NCI-H69 (cell line): ENCODE results near the gene KLRC3.
"Not testable (repeated sequence)": the region's sequence is repeated elsewhere in the genome, so short reads cannot be mapped to it uniquely, and the experiment has no call there.

Experiments
- DNase-seq: peaks from one replicate; lab custom pipeline; 2025; lab: John Stamatoyannopoulos, UW

Gene KLRC3

DNA sequence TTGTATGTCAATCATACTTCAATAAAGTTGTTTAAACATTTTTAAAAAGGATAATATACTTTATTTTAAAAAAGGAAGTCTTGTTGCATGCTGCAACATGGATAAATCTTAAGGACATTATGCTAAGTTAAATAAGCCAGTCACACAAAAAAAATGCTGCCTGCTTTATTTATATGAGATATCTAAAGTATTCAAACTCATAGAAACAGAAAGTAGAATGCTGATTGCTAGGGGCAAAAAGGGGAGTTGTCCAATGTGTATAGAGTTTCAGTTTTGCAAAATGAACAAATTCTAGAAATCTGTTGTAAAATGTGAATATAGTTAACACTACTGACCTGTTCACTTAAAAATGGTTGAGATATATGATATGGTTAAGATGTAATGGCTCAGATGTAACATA is 19.6 kb downstream of the KLRC3 start:
- no peak for DNase-seq

DNA sequence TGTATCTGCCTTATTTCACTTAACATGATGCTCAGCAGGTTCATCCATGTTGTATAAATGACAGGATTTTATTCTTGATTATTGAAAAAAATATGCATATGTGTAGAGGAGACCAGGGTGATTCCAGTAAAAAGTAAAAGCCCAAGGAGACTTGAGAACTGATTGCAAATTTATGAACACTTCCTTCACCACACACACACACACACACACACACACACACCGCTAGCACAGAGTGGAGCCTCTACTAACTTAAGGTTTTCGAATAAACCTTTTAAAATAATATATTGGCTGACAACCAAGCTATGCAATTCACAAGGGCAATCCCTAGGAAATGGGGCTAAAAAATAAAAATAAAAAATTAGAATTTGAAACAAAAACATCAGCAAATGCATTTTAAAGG is 22.2 kb downstream of the KLRC3 start:
- no peak for DNase-seq

GRCh38 chr12:10397296-10397695 is 23.1 kb downstream of the KLRC3 start:
- DNase-seq, result no peak

DNA sequence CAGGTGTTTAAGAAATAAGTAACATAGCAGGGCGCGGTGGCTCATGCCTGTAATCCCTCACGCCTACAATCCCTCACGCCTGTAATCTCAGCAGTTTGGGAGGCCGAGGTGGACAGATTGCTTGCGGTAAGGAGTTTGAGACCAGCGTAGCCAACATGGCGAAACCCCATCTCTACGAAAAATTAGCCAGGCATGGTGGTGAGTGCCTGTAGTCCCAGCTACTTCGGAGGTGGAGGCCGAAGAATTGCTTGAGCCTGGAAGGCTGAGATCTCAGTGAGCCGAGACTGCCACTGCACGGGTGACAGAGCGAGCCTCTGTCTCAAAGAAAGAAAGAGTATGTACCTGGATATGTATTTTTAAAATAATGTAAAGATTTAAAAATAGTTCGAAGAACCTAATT is 24.2 kb downstream of the KLRC3 start:
- DNase-seq, result not testable (repeated sequence)

GRCh38 chr12:10395390-10395998 is 24.9 kb downstream of the KLRC3 start:
- DNase-seq, result peak; percentile 9

DNA sequence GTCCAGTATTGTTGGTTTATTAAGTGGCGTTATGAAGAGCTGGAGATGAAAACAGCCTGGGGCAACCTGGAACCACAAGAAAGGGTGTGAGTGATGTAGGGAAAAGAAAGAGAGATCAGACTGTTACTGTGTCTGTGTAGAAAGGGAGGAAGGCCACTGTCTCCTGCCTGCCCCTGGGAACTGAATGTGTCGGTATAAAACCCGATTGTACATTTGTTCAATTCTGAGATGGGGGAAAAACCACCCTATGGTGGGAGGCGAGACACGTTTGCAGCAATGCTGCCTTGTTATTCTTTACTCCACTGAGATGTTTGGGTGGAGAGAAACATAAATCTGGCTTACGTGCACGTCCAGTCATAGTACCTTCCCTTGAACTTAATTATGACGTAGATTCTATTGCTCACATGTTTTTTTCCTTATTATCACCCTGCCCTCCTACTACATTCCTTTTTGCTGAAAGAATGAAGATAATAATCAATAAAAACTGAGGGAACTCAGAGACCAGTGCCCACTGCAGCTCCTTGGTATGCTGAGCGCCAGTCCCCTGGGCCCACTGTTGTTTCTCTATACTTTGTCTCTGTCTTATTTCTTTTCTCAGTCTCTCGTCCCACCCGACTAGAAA is 25.8 kb downstream of the KLRC3 start:
- DNase-seq, result not testable (repeated sequence)

DNA sequence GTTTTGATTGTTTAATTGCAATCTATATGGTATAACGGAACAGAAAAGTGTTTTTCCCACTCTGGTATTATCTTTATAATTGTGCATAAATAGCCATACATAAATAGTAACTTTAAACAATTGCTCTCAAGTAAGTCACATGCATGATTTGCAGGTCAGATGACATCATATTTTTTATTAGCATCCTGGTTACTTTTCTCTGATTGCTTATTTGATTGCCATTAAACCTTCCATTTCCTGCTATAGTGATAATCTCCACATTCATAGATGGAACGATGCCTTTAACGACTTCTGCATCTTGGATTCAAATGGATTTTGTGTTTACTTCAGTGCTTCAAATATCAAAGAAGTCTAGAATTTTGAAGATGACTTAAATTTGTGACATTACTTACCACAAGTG is 27.1 kb downstream of the KLRC3 start:
- no peak for DNase-seq

DNA sequence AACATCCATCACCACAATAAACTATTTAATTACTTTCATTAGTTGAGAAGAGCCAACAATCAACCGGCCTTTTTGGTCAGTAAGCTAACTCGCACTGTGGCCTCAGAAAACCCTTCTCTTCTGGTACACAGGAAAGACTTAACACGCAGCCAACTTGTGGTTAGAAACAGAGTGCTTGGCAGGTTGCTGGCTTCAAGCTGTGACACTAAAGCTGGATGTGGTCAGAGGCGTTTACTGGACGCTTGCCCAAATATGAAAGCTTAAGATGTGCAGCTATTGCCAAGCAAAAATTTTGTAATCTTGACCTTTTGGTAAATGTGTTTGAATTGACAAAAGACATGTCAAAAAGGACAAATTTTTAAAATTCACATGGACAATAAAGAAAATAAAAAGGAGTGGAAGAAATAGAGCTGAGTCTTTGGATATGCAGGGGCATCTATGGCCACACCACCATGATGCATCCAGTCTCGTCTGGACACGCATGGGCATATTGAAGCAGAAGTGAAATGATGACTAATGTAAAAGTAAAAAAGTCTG is 27.9 kb downstream of the KLRC3 start:
- DNase-seq, result peak; percentile 13

- DNase-seq, result not testable (repeated sequence)
Measured at GRCh38 chr12:10390991-10391390, 29.4 kb downstream of the KLRC3 start.

GRCh38 chr12:10389904-10390303 is 30.5 kb downstream of the KLRC3 start, which contains the start of gene KLRK1:
KLRK1 (minus strand) TSS chr12:10390041; CDS start chr12:10388810, 1,231 bp downstream.
- DNase-seq, result no peak

GRCh38 chr12:10388624-10389413 is 31.6 kb downstream of the KLRC3 start:
- no peak for DNase-seq

DNA sequence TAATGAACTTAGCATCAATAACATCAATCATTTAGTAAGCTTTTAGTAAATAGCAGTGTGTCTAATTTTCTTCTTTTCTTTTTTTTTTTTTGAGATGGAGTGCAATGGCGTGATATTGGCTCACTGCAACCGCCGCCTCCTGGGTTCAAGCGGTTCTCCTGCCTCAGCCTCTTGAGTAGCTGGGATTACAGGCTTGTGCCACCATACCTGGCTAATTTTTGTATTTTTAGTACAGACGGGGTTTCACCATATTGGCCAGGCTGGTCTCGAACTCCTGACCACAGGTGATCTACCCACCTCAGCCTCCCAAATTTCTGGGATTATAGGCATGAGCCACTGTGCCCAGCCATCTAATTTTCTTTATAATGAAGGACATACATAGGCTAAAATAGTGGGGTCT is 32.9 kb downstream of the KLRC3 start:
- DNase-seq, result not testable (repeated sequence)

DNA sequence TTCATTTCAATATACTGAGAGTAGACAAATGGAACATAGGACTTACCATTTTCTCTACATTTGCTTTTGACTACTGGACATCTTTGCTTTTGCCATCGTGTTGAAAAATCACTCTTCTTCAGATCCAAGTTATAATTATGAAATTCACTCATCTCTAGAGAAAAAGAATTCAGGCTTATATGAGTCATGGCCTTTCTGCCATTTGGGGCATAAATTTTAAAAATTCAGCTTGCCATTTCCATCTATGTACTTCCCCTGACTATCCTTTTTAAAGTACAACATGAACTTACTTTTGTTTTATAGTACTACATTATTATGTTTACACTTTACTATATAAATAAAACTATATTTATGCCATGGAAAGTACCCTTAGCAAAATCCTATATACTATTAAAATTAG is 33.5 kb downstream of the KLRC3 start:
- DNase-seq, result no peak

- DNase-seq, result no peak
Measured at GRCh38 chr12:10385166-10385613, 35.2 kb downstream of the KLRC3 start.

DNA sequence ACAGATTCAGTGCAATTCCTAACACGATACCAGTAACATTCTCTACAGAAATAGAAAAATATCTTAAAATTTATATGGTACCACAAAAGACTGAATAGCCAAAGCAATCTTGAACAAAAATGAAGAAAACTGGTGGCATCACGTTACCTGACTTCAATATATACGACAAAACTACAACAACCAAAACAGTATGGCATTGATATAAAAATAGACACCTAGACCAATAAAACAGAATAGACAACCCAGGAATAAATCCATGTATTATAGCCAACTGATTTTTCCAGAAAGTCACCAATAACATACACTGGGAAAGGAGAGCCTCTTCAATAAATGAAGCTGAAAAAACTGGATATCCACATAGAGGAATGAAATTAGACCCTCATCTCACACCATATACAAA is 36.2 kb downstream of the KLRC3 start:
- no peak for DNase-seq

DNA sequence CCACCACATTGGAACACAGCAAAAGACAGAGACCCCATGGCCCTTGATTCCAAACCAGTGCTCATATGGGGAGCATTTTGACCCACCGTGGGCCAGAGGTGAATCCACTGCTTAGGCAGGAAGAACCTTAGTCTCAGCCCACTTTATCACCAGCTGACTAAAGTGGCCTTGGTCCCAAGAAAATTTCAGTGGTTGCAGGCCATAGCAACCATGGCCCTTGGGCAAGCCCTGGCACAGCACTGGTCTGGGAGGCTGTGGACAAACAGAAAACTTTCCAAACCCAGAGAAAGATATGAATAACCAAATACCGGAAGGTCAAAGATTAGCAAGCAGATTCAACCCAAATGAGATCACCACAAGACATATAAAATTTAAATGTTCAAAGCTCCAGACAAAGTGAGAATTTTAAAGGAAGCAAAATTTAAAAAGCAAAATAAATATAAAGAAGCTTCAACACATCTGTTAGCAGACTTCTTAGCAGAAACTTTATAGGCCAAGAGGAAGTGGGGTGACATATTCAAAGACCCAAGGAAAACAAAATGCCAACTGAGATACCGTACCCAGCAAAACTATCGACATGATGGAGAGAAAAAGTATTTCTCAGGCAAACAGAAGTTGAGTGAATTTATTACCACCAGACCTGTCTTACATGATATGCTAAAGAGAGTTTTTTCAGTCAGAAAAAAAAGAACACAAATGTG is 38.3 kb downstream of the KLRC3 start:
- no peak for DNase-seq

GRCh38 chr12:10378737-10379136 is 41.7 kb downstream of the KLRC3 start:
- not testable (repeated sequence) for DNase-seq

GRCh38 chr12:10374624-10375018 is 45.8 kb downstream of the KLRC3 start:
- DNase-seq, result no peak

DNA sequence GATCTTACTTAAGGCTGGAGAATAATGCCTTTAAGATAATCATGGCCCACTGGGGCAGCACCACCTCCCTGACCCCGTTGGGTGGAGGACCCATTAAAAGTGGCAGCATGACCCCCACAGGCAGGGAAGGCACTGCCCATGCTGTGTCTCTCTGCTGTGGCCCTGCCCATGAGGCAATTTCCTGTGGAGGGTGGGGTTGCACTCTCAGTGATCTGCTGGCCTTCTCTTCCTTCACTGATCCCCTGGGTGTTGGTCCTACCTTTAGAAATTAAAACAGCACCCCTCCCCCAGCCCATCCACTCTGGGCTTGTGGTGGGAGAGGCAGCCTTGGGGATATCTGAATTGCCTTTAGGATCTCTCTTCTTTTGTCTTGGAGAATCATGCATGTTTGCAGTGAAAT is 47.8 kb downstream of the KLRC3 start:
- DNase-seq, result no peak

DNA sequence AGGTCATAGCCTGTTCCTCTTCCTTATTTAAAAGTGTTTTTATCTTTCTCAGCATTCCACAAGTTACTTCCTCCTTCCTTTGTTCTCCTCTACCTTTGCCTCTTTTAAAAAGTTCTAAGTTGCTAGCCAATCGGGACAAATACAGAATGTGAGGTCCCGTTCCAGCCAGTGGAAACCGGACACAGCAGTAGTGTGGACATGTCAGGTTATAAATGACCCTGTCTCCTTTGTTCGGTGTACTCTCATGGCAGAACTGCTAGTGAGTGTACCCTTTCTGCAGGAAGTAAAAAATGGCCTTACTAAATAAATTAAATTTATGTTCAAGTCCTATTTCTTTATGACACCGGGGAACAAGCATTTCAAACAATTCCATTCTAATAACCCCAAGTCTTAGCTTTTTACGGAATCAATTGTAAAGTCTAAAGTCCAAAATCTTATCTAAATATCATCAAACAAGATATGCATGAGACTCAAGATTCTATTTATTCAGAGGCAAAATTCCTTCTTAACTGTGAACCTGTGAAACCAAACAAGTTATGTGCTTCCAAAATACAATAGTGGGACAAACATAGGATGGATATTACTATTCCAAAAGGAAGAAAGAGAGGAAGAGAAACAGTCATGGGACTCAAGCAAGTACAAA is 48.4 kb downstream of the KLRC3 start:
- not testable (repeated sequence) for DNase-seq

DNA sequence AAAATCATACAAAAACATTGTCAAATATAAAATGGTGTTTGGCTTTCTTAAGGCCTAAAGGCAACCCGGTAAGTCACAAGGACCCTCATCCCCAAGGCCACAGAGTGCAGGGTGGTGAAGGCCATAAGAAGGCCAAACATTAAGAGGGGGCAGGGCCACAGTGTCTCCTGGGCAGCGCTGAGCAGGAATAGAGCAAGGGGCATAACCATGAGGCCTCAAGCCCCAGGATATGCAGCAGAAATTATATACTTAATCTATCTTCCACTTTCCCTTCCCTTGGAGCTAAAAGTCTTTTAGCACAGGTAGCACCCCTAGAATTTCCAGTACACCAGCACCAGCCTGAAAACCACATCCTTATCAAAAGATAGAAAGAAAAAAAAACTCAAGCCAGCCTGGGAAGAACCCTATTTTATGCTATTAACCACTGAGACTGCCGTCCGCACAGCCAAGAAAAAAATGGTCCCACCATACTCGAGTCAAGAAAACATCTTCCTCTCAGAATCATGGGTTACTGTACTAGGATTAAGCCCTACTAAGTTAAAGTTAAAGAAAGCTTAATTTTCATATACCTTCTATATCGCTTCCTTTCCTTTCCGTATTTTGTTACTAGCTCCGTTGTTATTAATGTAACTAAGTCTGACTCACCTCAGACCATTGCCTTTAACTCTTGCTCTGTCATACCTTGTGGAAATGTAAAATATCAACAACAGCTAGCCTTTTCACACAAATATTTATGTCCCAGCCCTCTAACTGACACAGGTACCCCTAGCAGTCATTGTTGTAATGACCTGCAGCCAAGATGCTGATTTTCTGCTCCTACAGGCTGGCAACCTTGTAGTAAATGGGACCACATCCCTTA is 50.6 kb downstream of the KLRC3 start:
- DNase-seq, result no peak
